B cell (primary cell): ENCODE results near the gene ADPRS. TPM values are rescaled to one million over a fixed set of nuclear protein-coding genes. Genes with fewer than 3 reads are reported as not detected.

Source experiments
- ATAC-seq: fragments of 200-7000 bp; cut with Tn5 transposase; one replicate; pipeline ENCODE4 v1.10.0; 2021; ENCODE audit warnings: low read depth, mild to moderate bottlenecking, moderate number of reproducible peaks, moderate library complexity
- CTCF ChIA-PET: fragments of 350-600 bp; sonication (Branson Sonifier 250); formaldehyde crosslinking; loops from one replicate; lab custom pipeline; 2021; ENCODE audit warnings: antibody characterized with exemption, inconsistent platforms; lab: Charles Lee
- POLR2A ChIA-PET: fragments of 350-600 bp; sonication (Branson Sonifier 250); formaldehyde crosslinking; loops from one replicate; lab custom pipeline; 2021; ENCODE audit warnings: antibody characterized with exemption; lab: Charles Lee
- DNase-seq: peaks from one replicate; pipeline ENCODE4 v3.0.0; 2013
- H2AFZ ChIP-seq: 2 replicates; pipeline ENCODE4 v1.6.1; 2012; ENCODE audit warnings: mild to moderate bottlenecking, low read depth, low read length; ENCODE audit not compliant: insufficient read depth, poor library complexity, severe bottlenecking
- H3K27ac ChIP-seq, 2 donors: 1 replicate in 1 of 2; 2 replicates in 1 of 2; pipeline ENCODE4 v1.5.1; 2012 to 2013; ENCODE audit warnings: low read length in 2 of 2, mild to moderate bottlenecking in 2 of 2, moderate library complexity in 1 of 2
- H3K27me3 ChIP-seq, 4 experiments: fragments of 200-600 bp in 1 of 4; sonication (generic) in 1 of 4; replicated peaks in 1 of 4; 1 replicate in 2 of 4; 2 replicates in 2 of 4; pipeline versions ENCODE4 v1.6.1 to v1.7.0; 2013 to 2016; ENCODE audit warnings: low read length in 3 of 4, mild to moderate bottlenecking in 2 of 4, mixed read lengths in 1 of 4, moderate library complexity in 1 of 4; ENCODE audit not compliant: insufficient read depth in 4 of 4, control insufficient read depth in 3 of 4; ENCODE audit errors: control extremely low read depth in 1 of 4
- H3K36me3 ChIP-seq, 2 experiments: replicated peaks in 1 of 2; 1 replicate in 1 of 2; 2 replicates in 1 of 2; pipeline versions ENCODE4 v1.6.1 to v1.7.1; 2013; ENCODE audit warnings: low read length in 1 of 2; ENCODE audit not compliant: insufficient read depth in 2 of 2, control insufficient read depth in 1 of 2; ENCODE audit errors: control extremely low read depth in 1 of 2, extremely low read depth in 1 of 2
- H3K4me1 ChIP-seq, 2 donors: fragments of 200-600 bp in 1 of 2; sonication (generic) in 1 of 2; 1 replicate in 1 of 2; 2 replicates in 1 of 2; pipeline versions ENCODE4 v1.5.1 to v1.6.1; 2013 to 2017; ENCODE audit warnings: low read length in 2 of 2; ENCODE audit not compliant: control insufficient read depth in 2 of 2, insufficient read depth in 2 of 2
- H3K4me2 ChIP-seq: replicated peaks from 2 replicates; pipeline ENCODE3; 2012; ENCODE audit warnings: mild to moderate bottlenecking, low read depth, low read length; ENCODE audit not compliant: poor library complexity, severe bottlenecking
- H3K4me3 ChIP-seq, 5 experiments: fragments of 200-600 bp in 1 of 5; sonication (generic) in 1 of 5; 1 replicate in 3 of 5; 2 replicates in 2 of 5; pipeline versions ENCODE4 v1.5.1 to v1.7.0; 2011 to 2016; ENCODE audit warnings: low read length in 4 of 5, mild to moderate bottlenecking in 4 of 5, low read depth in 2 of 5, control low read depth in 1 of 5, moderate library complexity in 1 of 5; ENCODE audit not compliant: insufficient read depth in 1 of 5; ENCODE audit errors: control extremely low read depth in 1 of 5, extremely low read depth in 1 of 5
- H3K79me2 ChIP-seq: fragments of 200-600 bp; sonication (generic); one replicate; pipeline ENCODE4 v1.6.0; 2016; ENCODE audit warnings: low read length; ENCODE audit not compliant: control insufficient read depth, insufficient read depth
- H3K9ac ChIP-seq: fragments of 200-600 bp; sonication (generic); 2 replicates; pipeline ENCODE4 v1.6.1; 2017; ENCODE audit warnings: mild to moderate bottlenecking, low read length, moderate library complexity
- H3K9me3 ChIP-seq, 3 donors: one replicate each; pipeline versions ENCODE4 v1.6.1 to v1.7.1; 2013; ENCODE audit warnings: low read length in 2 of 3; ENCODE audit not compliant: control insufficient read depth in 2 of 3, insufficient read depth in 1 of 3; ENCODE audit errors: control extremely low read depth in 1 of 3
- H4K20me1 ChIP-seq: 2 replicates; pipeline ENCODE4 v1.6.0; 2012; ENCODE audit warnings: mild to moderate bottlenecking, low read length; ENCODE audit not compliant: insufficient read depth, control insufficient read depth, poor library complexity, severe bottlenecking
- H3K27ac Mint-ChIP-seq: one replicate; pipeline ENCODE4 v1.8.0; 2021; ENCODE audit warnings: mixed read lengths
- H3K27me3 Mint-ChIP-seq: one replicate; pipeline ENCODE4 v1.8.0; 2021; ENCODE audit warnings: mixed read lengths
- H3K4me1 Mint-ChIP-seq: one replicate; pipeline ENCODE4 v1.8.0; 2021; ENCODE audit warnings: mixed read lengths
- H3K4me3 Mint-ChIP-seq: one replicate; pipeline ENCODE4 v1.8.0; 2021; ENCODE audit warnings: mixed read lengths
- H3K9me3 Mint-ChIP-seq: one replicate; pipeline ENCODE4 v1.8.0; 2022; ENCODE audit warnings: mixed read lengths; ENCODE audit not compliant: insufficient read depth
- CTCF ChIP-seq: fragments of 200-600 bp; IDR thresholded peaks from one replicate; pipeline ENCODE4 v1.8.0; 2022; ENCODE audit warnings: antibody characterized with exemption, mild to moderate bottlenecking
- EZH2 ChIP-seq: IDR thresholded peaks from 2 replicates; pipeline ENCODE4 v1.6.1; 2012; ENCODE audit warnings: borderline replicate concordance, low read depth, mild to moderate bottlenecking, moderate library complexity, low read length; ENCODE audit not compliant: insufficient read depth, poor library complexity, severe bottlenecking
- intact Hi-C: fragments of 100-400 bp; cut with micrococcal nuclease; formaldehyde crosslinking; loops from one replicate; pipeline ENCODE4 v1.10.0; 2022
- polyA plus RNA-seq: library from polyadenylated mRNA; depleted of rRNA; stranded (reverse); fragments of >200 nt; gene quantifications from 2 replicates; pipeline ENCODE4 v1.2.3, GENCODE V29; 2012
- total RNA-seq, 2 donors: library from RNA; stranded (reverse); fragments of 120-200 nt in 1 of 2; gene quantifications; 1 replicate in 1 of 2; 2 replicates in 1 of 2; pipeline versions ENCODE4 v1.2.3 to v1.2.4, GENCODE V29; 2013 to 2022

The ADPRS gene
- total and polyA plus RNA-seq, 2 donors (not counting 1 experiment from before 2014, with no cell fraction given): 15.0 to 20.9 TPM

GRCh38 chr1:36051821-36052220 lies 36.9 kb upstream of the ADPRS start:
- no peaks in the 10 kb centered on the region for H3K27me3 Mint-ChIP-seq
- no peaks in the 10 kb centered on the region for H3K4me1 ChIP-seq
- no peak overlapping the region for H3K9ac ChIP-seq
- H4K20me1 ChIP-seq: no peaks in the 10 kb centered on the region
- H3K4me3 Mint-ChIP-seq: no peak overlapping the region
- no peak overlapping the region for H3K27ac Mint-ChIP-seq
- POLR2A ChIA-PET: no interaction called here
- DNase-seq (no peak), ATAC-seq (no peak)
- no peak overlapping the region for H3K4me3 ChIP-seq
- no peak overlapping the region for H2AFZ ChIP-seq
- no peaks in the 10 kb centered on the region for H3K79me2 ChIP-seq
- no peaks in the 10 kb centered on the region for H3K4me1 Mint-ChIP-seq
- peaks cover 0 to 11% (median 5%) of the 10 kb centered on the region in 3 donors for H3K9me3 ChIP-seq
- H3K27ac ChIP-seq: no peak overlapping the region
- no peaks in the 10 kb centered on the region for H3K27me3 ChIP-seq
- TF ChIP-seq CTCF (no peak), EZH2 (no peak)
- intact Hi-C loops: no loop called here
- CTCF ChIA-PET: no interaction called here
- no peaks in the 10 kb centered on the region for H3K9me3 Mint-ChIP-seq
- peaks cover 3 to 27% of the 10 kb centered on the region in 2 experiments for H3K36me3 ChIP-seq
- H3K4me2 ChIP-seq: no peak overlapping the region

GRCh38 chr1:36053978-36054377 lies 34.7 kb upstream of the ADPRS start:
- Mint-ChIP-seq H3K4me3 (no peak overlapping the region), H3K4me1 (no peaks in the 10 kb centered on the region), H3K9me3 (no peaks in the 10 kb centered on the region), H3K27ac (no peak overlapping the region), H3K27me3 (no peaks in the 10 kb centered on the region)
- Histone ChIP-seq H3K9me3 (no peaks in the 10 kb centered on the region), H3K4me2 (no peak overlapping the region), H3K36me3 (peaks cover 0 to 17% of the 10 kb centered on the region in 2 experiments), H3K79me2 (no peaks in the 10 kb centered on the region), H3K27me3 (no peaks in the 10 kb centered on the region), H3K4me1 (no peaks in the 10 kb centered on the region), H3K27ac (no peak overlapping the region), H3K9ac (no peak overlapping the region), H3K4me3 (no peak overlapping the region), H4K20me1 (no peaks in the 10 kb centered on the region), H2AFZ (no peak overlapping the region)
- POLR2A ChIA-PET: no interaction called here
- TF ChIP-seq EZH2 (no peak), CTCF (no peak)
- DNase-seq (no peak), ATAC-seq (no peak)
- CTCF ChIA-PET: interaction anchor here (0.7 kb wide), 1 partner anchor 184 kb away, joined by 5 read pairs; no protein-coding TSS in a partner anchor
- intact Hi-C loops: no loop called here
